ENCODE measurements around the gene PNLIP.

The PNLIP gene

GRCh38 chr10:116614796-116615195, 69.1 kb downstream of the PNLIP start:
- no peaks in the 10 kb centered on the region for H3K36me3 Mint-ChIP-seq
- peaks cover 6% of the 10 kb centered on the region for H3K9me3 Mint-ChIP-seq
- DNase-seq (ENCODE audit: low spot score in 2 of 2) (no peak), ATAC-seq (ENCODE audit: low read depth) (no peak)
- no peak overlapping the region for H3K27ac Mint-ChIP-seq
- peaks cover 5% of the 10 kb centered on the region for H3K27me3 Mint-ChIP-seq
- no peaks in the 10 kb centered on the region for H3K4me1 Mint-ChIP-seq
- H3K4me3 Mint-ChIP-seq, result no peak overlapping the region

DNA sequence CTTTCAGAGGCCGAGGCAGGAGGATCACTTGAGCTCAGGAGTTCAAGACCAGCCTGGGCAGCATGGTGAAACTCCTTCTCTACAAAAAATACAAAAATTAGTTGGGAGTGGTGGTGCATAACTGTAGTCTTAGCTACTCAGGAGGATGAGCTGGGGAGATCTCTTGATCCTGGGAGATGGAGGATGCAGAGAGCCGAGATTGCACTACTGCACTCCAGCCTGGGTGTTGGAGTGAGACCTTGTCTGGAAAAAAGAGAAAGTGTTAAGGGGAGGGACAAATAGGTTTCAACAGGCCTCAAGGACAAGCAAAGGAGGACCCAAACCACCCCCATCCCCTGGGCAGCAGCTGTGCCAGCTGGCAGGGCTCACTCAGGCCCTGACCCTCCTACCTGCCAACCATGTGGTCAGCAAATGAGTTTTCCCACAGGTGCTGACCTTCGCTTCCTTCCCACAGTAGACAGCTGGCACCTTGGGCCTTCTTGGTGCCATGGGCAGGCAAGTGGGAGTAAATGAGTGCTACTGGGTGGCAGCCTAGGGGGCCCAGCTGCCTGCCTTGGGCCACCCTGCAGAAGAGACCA, 69.6 kb downstream of the PNLIP start:
- Mint-ChIP-seq H3K4me1 (no peaks in the 10 kb centered on the region), H3K4me3 (no peak overlapping the region), H3K36me3 (no peaks in the 10 kb centered on the region), H3K27ac (no peak overlapping the region), H3K27me3 (peaks cover 2% of the 10 kb centered on the region), H3K9me3 (peaks cover 6% of the 10 kb centered on the region)
- DNase-seq (ENCODE audit: low spot score in 2 of 2), result no peak
- ATAC-seq (ENCODE audit: low read depth), result no peak

Data from memory B cell (primary cell).